HepG2 (cell line): ENCODE measurements around the gene SRC. TPM values are rescaled to one million over a fixed set of nuclear protein-coding genes. Genes with fewer than 3 reads are reported as not detected.

Experiments used
- AFF4 ChIP-seq: sonication (generic); formaldehyde crosslinking; IDR thresholded peaks from 2 replicates; pipeline ENCODE4 v1.4.0; 2020; ENCODE audit warnings: missing genetic modification reagents
- AHDC1 ChIP-seq: sonication (generic); formaldehyde crosslinking; IDR thresholded peaks from 2 replicates; pipeline ENCODE4 v1.5.1; 2020; ENCODE audit warnings: mild to moderate bottlenecking, missing genetic modification reagents, borderline replicate concordance
- CHCHD3 ChIP-seq: sonication (generic); formaldehyde crosslinking; IDR thresholded peaks from 2 replicates; pipeline ENCODE4 v1.8.0; 2022; ENCODE audit warnings: mild to moderate bottlenecking, missing genetic modification reagents, moderate library complexity
- HIC2 ChIP-seq: sonication (generic); formaldehyde crosslinking; IDR thresholded peaks from 2 replicates; pipeline ENCODE4 v1.9.0; 2022; ENCODE audit warnings: low read depth, missing genetic modification reagents
- JUND ChIP-seq: sonication (generic); formaldehyde crosslinking; IDR thresholded peaks from 2 replicates; pipeline ENCODE4 v1.8.0; 2022; ENCODE audit warnings: mild to moderate bottlenecking, missing genetic modification reagents
- MEIS2 ChIP-seq: sonication (generic); formaldehyde crosslinking; IDR thresholded peaks from 2 replicates; pipeline ENCODE4 v1.9.0; 2021; ENCODE audit warnings: mild to moderate bottlenecking, missing genetic modification reagents
- PREB ChIP-seq: sonication (generic); formaldehyde crosslinking; IDR thresholded peaks from 2 replicates; pipeline ENCODE4 v1.4.0; 2020; ENCODE audit warnings: missing genetic modification reagents
- RARA ChIP-seq: IDR thresholded peaks from 2 replicates; pipeline ENCODE4 v1.6.1; 2016; ENCODE audit warnings: missing genetic modification reagents, missing compliant biosample characterization
- SIX4 ChIP-seq: sonication (generic); formaldehyde crosslinking; IDR thresholded peaks from 2 replicates; pipeline ENCODE4 v1.4.0; 2020; ENCODE audit warnings: missing genetic modification reagents
- TAF1 ChIP-seq: sonication (generic); formaldehyde crosslinking; IDR thresholded peaks from 2 replicates; pipeline ENCODE4 v1.4.0; 2020; ENCODE audit warnings: missing genetic modification reagents
- ZBTB21 ChIP-seq: sonication (generic); formaldehyde crosslinking; IDR thresholded peaks from 2 replicates; pipeline ENCODE4 v1.4.0; 2020; ENCODE audit warnings: missing genetic modification reagents
- ZNF20 ChIP-seq: sonication (generic); formaldehyde crosslinking; IDR thresholded peaks from 2 replicates; pipeline ENCODE4 v1.4.0; 2020; ENCODE audit warnings: mild to moderate bottlenecking, moderate library complexity, missing genetic modification reagents
- ZNF329 ChIP-seq: sonication (generic); formaldehyde crosslinking; IDR thresholded peaks from 2 replicates; pipeline ENCODE4 v1.9.0; 2021; ENCODE audit warnings: low read depth, mild to moderate bottlenecking, missing genetic modification reagents
- polyA plus RNA-seq, 8 experiments: library from polyadenylated mRNA; depleted of rRNA in 3 of 8; stranded (reverse) in 7 of 8; unstranded in 1 of 8; fragments of >200 nt; fragmentation: Illumina TruSeq in 4 of 8; extraction: Trizol in 4 of 8; gene quantifications; 2 replicates each; pipeline versions ENCODE4 v1.2.1 to v1.2.3, GENCODE V29; 2011 to 2016; ENCODE audit warnings: low read depth in 4 of 8, missing spikeins in 1 of 8, mixed read lengths in 1 of 8; ENCODE audit not compliant: insufficient read depth in 1 of 8
- total RNA-seq, 5 experiments: library from RNA; depleted of rRNA; stranded (reverse); fragments of >200 nt; fragmentation: Illumina TruSeq; extraction: Trizol; gene quantifications; 2 replicates each; pipeline ENCODE4 v1.2.3, GENCODE V29; 2016; ENCODE audit warnings: low read depth in 1 of 5

Gene SRC
- total and polyA plus RNA-seq, 2 of the 13 experiments (the other 11 are each of a cell fraction or from before 2014, with no cell fraction given): 54.7 to 192 TPM

- TF ChIP-seq AHDC1 (no peak), ZNF329 (CRISPR knock-in tag) (no peak), HIC2 (CRISPR knock-in tag) (0 out of 2 replicates have a peak, but pooled peaks have one; percentile 70), JUND (CRISPR knock-in tag) (no peak), AFF4 (CRISPR knock-in tag) (no peak), ZNF20 (no peak), MEIS2 (CRISPR knock-in tag) (no peak; the same call in 1 of the 2 replicates), RARA (peak; percentile 29; the same call in 1 of the 2 replicates), PREB (CRISPR knock-in tag) (no peak), CHCHD3 (CRISPR knock-in tag) (no peak), ZBTB21 (CRISPR knock-in tag) (0 out of 2 replicates have a peak, but pooled peaks have one; percentile 16), TAF1 (CRISPR knock-in tag) (no peak), SIX4 (no peak; the same call in 1 of the 2 replicates)
Measured at GRCh38 chr20:37335642-37336368, 10.1 kb upstream of the SRC start (continued).
